Activated CD8-positive, alpha-beta memory T cell treated with anti-CD3 and anti-CD28 coated beads, Interleukin-2, amount 50 U/mL, for 4 hours (primary cell): Measurements from ENCODE around the gene TBPL1.
"Not testable (repeated sequence)": the region's sequence is repeated elsewhere in the genome, so short reads cannot be mapped to it uniquely, and the experiment has no call there.

Source experiments
- DNase-seq: peaks from one replicate; pipeline ENCODE4 v3.0.0-alpha.2; 2020

The TBPL1 gene

GRCh38 chr6:133952815-133953633 is at the start of gene TBPL1:
TBPL1 (plus strand) TSS chr6:133953224; CDS start chr6:133980126, 26,902 bp downstream.
- DNase-seq, result peak; percentile 92

- no peak for DNase-seq
Measured at GRCh38 chr6:133903855-133904254, 49.2 kb upstream of the TBPL1 start.

DNA sequence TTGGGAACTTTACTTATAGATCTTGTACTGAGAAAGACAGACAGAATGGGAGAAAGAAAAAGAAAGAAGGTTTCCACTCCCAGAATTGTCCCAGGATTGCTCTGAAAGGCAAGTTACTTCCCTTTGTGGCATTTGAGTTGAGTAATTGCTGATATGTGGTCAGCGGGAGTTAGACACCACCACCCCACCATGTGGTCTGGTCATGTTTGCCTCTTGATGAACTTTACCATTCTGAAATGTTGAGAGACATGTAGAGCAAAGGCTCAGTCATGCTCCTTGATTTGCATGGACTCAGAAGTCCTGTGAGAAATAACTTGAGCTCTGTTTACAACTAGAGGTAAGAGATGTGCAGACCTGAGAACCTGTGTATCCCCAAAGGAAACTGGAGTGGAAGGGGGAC is 47.0 kb upstream of the TBPL1 start:
- no peak for DNase-seq

GRCh38 chr6:133916650-133917151 is 36.3 kb upstream of the TBPL1 start:
- peak; percentile 74 for DNase-seq

DNA sequence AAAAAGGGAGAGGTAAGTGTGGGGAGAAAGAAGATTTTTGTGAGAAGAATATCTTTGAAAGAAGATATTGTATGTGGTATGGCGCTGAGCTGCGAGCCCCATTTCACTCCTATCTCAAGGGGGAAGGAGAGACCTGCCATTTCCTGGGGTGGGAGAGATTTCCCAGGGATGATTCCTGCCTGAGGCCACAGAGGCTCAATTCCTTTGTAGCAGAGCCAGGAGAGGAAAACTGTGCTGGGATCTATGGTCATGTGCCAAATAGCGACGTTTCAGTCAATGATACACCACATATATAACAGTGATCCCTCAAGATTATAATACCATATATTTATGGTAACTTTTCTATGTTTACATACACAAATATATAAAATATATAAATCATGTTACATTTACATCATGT is 35.2 kb upstream of the TBPL1 start:
- no peak for DNase-seq

DNA sequence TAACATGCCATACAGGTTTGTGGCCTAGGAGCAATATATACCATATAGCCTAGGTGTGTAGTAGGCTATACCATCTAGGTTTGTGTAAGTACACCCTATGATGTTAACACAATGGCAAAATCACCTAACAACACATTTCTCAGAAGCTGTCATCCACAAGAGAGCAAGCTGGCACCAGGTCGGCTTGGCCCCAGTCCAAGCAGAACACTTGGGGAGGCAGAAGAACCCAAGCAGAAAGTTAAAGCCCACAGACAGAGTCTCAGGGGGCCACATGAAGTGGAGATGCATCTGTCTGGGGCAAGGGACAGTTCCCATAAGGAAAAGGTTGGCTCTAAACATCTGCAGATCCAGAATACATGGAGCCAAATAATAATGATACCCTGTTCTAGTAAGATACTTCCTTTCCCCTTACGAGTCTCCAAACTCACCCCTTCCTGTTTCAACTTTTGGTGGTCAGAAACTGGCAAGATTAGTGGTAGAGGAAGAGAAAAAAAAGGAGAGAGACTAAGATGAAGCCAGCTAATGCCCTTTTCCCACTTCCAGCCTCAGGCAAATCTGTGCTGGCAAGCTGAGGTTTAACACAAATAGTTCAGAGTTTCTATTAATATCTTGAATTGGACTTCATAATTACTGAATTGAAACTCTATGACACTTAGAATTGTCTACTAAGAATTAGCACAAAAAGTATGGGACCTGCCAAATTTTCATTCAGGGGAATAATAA is 34.7 kb upstream of the TBPL1 start:
- no peak for DNase-seq

GRCh38 chr6:133919362-133919761 is 33.7 kb upstream of the TBPL1 start:
- DNase-seq, result no peak

- peak; percentile 64 for DNase-seq
Measured at GRCh38 chr6:133921249-133921859, 31.7 kb upstream of the TBPL1 start.

GRCh38 chr6:133923938-133924593 is 29.0 kb upstream of the TBPL1 start:
- peak; percentile 57 for DNase-seq

- not testable (repeated sequence) for DNase-seq
Measured at GRCh38 chr6:133931221-133931620, 21.8 kb upstream of the TBPL1 start.

GRCh38 chr6:133936352-133936751 is 16.7 kb upstream of the TBPL1 start:
- DNase-seq, result not testable (repeated sequence)

DNA sequence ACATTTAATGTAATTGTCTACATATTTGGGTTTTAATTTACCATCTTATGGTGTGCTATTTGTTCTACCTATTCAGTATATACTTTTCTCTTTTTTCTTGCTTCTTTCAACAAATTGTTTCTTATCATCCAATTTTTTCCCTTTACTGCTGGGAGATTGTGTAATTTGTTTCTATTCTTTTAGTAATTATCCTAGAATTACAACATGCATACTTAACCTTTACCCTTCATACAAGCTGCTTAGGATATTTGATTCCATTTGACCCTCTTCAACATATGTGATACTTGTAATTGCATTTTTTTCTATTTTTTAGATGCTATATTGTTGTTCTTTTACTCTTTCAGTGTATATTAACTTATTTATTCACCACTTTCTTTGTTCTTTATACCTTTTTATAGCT is 15.1 kb upstream of the TBPL1 start:
- no peak for DNase-seq

DNA sequence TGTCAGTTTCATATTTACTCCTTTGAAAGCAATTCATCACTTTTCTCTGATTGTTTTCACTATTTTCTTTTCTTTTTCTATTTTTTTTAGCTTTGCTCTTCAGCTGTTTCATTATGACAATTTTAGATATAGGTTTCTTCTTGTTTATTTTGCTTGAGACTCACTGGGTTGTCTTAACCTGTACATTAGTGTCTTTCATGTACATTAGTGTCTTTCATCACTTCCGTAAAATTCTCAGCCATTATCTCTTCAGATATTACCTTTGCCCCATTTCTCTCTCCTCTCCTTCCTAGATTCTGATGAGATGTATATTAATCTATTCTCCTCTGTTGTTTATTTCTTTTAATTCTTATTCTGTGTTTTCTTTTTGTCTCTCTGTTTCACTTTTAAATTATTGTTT is 14.5 kb upstream of the TBPL1 start:
- no peak for DNase-seq

- DNase-seq, result no peak
Measured at GRCh38 chr6:133939778-133940667, 13.0 kb upstream of the TBPL1 start.

DNA sequence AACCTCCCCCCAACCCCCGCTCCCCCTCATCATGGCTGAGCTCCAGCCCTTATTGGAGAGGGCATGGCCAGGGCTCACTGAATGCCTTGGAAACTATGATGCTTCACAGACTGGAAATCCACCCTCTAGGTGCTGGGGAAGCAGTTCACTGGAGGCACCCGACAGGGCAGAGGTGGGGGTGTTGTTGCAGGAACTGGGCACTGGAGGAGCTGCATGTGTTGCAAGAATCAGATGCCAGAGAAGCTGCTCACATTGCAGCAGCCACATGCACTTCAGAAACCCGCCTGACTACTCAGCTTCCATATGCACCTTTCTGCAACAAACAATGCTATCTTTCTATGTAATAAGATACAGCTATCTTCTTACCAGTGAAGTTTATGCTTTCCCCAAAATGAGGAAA is 7.9 kb upstream of the TBPL1 start:
- no peak for DNase-seq

GRCh38 chr6:133947302-133947900 is 5.6 kb upstream of the TBPL1 start:
- DNase-seq, result no peak

- no peak for DNase-seq
Measured at GRCh38 chr6:133948472-133948871, 4.6 kb upstream of the TBPL1 start.

DNA sequence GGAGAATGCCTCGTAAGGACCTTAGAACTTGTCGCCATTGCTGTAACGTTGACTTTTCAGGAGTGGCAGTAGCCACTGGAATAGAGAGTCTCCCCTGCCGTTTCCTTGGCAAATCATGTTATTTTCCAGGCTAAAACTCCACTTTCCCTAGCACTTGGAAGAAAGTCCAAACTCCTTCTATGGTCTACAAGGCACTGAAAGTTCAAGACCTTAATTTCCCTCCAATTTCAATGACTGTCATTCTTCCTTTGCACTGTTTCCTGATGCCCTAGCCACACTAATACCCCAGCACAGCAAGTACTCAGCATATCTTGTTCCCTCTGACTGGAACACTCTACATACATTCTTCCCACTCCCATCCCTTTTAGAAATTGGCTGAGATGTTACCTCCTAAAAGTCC is 1.8 kb upstream of the TBPL1 start:
- no peak for DNase-seq

DNA sequence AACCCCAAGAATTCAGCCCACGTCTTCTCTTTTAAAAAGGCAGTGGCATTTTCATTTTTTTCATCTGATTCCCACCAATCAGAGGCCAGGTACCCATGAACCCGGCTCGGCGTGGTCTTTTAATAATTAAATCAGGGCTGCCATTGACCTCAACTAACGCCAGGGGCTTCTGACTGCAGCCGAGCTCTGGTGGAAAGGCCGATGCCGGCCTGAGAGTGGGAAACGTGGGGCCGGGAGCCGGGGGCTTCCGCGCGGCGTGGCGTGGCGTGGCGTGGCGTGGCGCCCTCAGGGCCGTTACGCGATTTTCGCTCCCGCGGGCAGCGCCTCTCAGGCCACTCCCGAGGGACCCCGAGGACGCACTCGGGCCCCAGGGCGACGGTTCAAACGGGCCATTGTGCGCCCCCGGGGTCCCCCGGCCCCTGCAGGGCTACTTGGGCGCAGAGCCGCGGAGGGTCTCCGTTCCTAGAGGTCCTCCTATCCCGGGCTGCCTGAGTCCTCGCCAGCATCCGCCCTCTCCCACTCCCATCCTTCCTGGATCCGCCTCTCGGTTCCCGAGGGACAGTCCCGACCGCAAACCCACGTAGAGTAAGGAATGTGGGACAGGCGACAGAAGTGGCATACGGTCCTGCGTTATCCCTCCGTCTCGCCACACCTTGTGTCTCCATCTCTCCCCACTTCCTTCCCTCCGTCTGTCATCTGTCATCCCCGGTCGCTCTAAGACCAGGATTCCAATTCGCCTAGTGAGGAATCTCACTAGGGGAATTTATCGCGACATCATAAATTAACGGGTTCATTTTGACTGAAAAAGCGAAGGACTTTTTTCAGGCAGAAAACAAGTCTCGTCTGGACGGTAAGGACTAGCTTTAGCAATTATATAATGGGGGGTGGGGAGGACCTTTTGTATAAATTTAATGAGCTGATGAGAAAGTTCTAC is 876 bp upstream of the TBPL1 start:
- peak; percentile 45 for DNase-seq

DNA sequence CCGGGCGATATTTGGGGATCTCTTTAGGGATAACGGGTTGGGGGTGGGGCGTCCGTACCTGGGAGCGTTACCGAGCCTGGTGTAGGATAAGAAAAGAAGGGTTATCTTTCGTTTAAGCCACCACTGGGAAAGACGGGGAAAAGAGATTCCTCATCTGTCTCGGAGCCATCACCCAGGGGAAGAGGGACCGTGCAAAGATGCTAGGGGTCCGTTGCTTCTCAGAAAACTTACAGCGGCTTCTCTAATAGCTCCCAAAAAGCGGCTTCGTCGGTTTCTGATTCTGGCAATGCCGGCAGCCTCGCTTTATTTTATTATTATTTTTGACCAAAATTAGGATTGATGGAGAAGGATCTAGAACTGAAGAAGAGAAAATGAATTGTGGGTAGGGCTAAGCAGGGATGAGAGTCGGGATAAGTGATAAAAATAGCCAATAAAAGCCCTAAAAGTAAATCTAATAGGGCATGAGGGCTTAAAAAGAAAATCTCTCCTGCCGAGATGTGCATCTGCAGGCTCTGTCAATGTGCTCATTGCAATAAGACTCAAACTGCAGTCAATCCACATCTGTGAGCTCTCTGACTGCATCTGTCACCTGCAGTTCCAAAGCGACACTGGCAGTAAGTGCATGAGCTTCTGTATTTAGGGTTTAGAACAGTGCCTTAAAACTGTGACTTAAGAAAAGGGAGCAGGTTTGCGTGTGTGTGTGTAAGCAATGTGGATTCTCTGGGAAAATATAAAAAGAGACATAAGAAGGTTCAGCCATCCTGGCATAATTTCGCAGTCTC is 801 bp downstream of the TBPL1 start:
- no peak for DNase-seq
